ENCODE data around the gene RIMBP2.

The RIMBP2 gene

GRCh38 chr12:130687796-130688778, 28.0 kb downstream of the RIMBP2 start:
- no peak for DNase-seq (ENCODE audit: low read depth, low spot score)
- no peak overlapping the region for H3K27ac ChIP-seq

- H3K27ac ChIP-seq, result no peak overlapping the region
- DNase-seq (ENCODE audit: low read depth, low spot score), result no peak
Observed at GRCh38 chr12:130687190-130687589, 28.9 kb downstream of the RIMBP2 start.

DNA sequence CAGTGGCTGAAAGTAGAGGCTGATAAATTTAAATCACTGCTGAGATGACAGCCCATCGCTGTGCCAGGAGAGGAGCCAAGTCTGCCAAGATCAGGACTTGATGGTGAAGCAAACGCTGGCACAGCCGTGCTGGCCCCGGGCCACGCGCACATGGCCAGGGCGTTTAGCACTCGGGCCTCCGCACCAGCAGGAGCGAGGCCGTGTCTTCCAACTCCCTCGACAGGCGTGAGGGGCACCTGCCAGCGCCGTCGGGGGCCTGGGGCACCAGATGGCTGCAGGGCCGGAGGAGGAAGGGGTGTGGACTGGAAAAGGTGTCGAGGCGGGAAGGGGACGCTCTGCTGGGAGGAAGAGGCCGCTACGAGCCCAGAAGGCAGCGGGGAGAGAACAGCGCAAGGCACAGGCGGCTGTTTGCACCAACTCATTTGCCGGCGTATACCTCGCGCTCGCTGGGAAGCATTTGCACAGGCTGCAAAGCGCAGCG, 29.5 kb downstream of the RIMBP2 start:
- DNase-seq (ENCODE audit: low read depth, low spot score), result no peak
- no peak overlapping the region for H3K27ac ChIP-seq

DNA sequence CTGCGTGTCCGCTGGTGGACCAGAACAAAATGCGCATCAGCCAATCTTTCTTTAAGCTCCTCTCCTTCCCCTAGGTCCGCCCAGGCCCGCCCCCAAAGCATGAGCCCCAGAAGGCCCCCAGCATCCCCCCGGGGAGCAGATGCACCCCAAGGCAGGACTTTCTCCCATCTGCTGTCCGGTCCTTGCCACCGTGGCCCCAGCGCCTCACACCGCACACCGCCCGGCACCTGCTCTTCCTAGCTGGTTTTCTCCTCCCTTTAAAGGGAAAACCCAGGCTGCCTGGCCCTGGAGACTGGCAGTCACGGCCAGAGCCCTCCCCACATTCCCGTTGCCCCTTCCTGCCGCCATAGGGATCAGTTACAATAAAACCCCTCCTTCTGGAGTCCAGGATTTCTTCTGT, 30.2 kb downstream of the RIMBP2 start:
- H3K27ac ChIP-seq, result no peak overlapping the region
- DNase-seq (ENCODE audit: low read depth, low spot score), result no peak

DNA sequence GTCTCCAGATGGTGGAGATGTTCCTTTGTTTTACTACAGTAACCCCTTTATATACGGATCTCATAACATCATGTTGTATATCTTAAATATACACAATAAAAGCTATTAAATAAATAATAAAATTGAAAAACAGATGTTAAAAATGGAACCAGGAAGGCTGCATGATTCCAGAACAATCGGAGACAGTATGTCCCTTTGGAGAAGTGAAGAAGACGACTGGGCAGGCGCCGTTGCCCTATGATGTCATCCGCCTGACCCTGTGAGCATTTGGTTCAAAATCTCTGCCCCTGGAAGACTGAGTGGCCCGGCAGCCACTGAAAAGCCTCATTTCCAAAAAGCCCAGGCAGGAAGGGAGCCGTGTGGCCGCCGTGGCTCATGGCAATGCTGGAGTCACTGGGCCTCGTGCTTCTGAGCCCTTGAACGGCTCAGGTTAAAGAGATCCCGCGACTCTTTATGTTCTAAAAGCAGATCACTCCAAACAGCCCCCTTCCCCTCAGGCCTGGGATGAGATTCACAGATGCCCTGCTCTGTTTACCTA, 30.8 kb downstream of the RIMBP2 start:
- no peak overlapping the region for H3K27ac ChIP-seq
- DNase-seq (ENCODE audit: low read depth, low spot score), result no peak

DNA sequence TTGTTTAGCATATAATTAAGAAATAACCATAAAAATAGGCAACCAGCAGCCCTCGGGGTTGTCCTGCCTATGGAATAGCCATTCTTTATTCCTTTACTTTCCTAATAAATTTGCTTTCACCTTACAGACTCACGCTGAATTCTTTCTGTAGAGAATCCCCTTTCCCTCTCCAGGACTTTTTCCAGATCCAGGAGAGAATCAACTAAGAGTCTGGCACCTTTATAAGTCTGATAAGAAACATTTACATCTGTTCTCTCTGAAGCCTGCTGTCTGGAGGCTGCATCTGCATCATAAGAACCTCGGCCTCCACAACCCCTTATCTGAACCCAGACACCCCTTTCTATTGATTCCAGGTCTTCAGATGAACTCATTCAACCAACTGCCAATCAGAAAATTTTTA, 32.3 kb downstream of the RIMBP2 start:
- no peak for DNase-seq (ENCODE audit: low read depth, low spot score)

DNA sequence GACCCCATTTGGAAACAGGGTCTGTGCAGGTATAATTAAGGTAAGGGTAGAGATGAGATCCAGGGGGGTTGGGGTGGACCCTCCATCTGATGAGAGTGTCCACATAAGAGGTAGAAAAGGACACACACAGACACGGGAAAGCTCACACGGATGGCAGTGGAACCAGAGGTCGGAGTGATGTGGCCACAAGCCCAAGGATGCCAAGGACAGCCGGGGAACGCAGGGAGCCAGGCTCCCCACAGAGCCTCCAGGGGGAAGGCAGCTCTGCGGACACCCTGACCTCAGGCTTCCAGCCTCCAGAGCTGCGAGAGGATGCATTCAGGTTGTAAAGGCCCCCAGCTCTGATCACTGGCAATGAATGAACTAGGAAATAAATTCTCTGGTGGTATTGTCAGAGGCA, 33.0 kb downstream of the RIMBP2 start:
- H3K27ac ChIP-seq, result no peak overlapping the region
- DNase-seq (ENCODE audit: low read depth, low spot score), result no peak

More for the DNA sequence above, 32.3 kb downstream of the RIMBP2 start:
- no peak overlapping the region for H3K27ac ChIP-seq

DNA sequence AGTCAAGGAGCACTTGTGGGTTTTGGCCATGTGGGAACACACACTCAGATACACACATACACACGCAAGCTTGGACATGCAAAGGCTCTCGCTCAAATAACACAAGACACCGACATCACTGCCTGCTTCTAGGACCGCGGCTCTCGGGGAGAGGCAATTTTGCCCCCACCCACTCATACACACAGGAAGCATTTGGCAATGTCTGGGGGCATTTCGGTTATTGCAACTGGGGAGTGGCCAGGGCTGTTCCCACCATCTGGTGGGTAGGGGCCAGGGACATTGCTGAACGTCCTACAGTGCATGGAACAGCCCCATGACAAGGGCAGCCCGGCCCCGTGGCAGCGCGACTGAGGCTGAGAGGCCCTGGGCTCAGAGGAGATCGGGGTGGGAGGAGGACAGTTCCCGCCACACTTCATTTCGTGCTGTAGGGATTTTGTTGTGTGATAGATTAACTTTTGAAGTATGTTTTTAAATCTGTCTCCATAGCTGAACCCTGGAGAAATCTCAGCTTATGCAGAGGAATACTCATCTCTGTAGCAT, 35.6 kb downstream of the RIMBP2 start:
- no peak overlapping the region for H3K27ac ChIP-seq

DNA sequence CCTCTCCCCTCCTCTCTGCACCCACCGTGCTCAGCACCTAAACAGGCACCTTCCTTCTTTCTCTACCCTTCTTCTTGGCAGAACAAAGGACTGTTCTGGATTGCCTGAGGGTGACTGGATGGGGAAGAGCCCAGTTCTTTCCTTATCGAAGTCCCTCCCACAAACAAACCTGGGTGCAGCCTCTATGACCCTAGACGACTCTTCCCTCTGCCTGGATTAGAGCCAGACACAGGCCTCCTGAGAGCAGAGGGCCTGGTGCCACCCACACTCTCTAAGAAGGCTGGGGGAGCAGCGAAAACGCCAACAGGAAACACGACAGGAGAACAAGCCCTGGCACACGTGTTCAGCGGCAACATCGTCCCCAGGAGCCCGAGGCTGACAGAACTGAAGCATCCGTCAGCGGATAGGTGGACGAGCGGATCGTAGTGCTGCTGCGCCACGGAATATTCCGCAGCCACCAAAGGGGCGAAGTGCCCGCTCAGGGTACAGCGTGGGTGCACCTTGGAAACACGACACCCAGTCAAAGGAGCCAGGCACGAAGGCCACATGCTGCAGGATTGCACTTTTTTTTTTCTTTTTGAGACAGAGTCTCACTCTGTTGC, 38.0 kb downstream of the RIMBP2 start:
- no peak for DNase-seq (ENCODE audit: low read depth, low spot score)

More for the DNA sequence above, 35.6 kb downstream of the RIMBP2 start:
- no peak for DNase-seq (ENCODE audit: low read depth, low spot score)

DNA sequence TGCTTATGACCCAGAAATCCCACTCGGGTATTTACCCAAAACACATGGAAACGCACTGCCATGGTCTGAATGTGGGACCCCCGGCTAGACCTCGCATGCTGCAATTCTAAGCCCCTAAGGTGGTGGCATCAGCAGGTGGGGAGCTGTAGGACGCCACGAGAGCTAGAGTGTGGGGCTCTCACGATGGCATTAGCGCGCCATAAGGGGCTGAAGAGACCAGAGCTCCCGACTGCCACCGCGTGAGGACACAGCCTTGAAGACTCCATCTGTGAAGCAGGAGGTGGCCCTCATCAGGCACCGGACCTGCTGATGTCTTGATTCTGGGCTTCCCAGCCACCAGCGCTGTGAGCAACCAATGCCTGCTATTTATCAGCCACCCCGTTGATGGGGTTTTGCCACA, 40.3 kb downstream of the RIMBP2 start:
- no peak for DNase-seq (ENCODE audit: low read depth, low spot score)
- H3K27ac ChIP-seq, result no peak overlapping the region

More for the DNA sequence above, 38.0 kb downstream of the RIMBP2 start:
- H3K27ac ChIP-seq, result no peak overlapping the region

DNA sequence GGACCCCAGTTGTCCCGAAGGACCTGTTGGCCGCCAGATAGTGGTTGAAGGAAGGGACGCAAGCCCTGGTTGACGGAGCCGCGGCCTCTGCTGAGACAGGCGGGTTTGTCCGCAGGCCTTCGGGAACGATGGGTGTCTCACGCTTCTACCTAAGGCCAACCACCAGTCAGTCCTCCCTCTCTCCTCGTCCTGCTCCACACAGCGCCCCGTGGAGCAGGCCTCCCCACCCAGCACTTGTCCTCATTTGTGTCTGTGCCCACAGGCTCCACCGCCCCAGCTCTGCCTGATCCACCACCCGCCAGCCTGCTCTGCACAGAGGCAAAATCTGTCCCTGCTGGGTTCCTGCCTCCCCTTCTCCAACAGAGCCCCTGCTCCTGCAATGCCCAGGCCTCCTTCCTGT, 41.0 kb downstream of the RIMBP2 start:
- no peak for DNase-seq (ENCODE audit: low read depth, low spot score)

GRCh38 chr12:130674676-130675075, 41.4 kb downstream of the RIMBP2 start:
- no peak overlapping the region for H3K27ac ChIP-seq
- no peak for DNase-seq (ENCODE audit: low read depth, low spot score)

More for the DNA sequence above, 41.0 kb downstream of the RIMBP2 start:
- H3K27ac ChIP-seq, result no peak overlapping the region

GRCh38 chr12:130673036-130673705, 42.9 kb downstream of the RIMBP2 start:
- no peak overlapping the region for H3K27ac ChIP-seq
- no peak for DNase-seq (ENCODE audit: low read depth, low spot score)

- no peak for DNase-seq (ENCODE audit: low read depth, low spot score)
- H3K27ac ChIP-seq, result no peak overlapping the region
Observed at GRCh38 chr12:130672089-130672820, 43.8 kb downstream of the RIMBP2 start.

- no peak for DNase-seq (ENCODE audit: low read depth, low spot score)
- no peak overlapping the region for H3K27ac ChIP-seq
Observed at GRCh38 chr12:130671556-130671955, 44.5 kb downstream of the RIMBP2 start.

DNA sequence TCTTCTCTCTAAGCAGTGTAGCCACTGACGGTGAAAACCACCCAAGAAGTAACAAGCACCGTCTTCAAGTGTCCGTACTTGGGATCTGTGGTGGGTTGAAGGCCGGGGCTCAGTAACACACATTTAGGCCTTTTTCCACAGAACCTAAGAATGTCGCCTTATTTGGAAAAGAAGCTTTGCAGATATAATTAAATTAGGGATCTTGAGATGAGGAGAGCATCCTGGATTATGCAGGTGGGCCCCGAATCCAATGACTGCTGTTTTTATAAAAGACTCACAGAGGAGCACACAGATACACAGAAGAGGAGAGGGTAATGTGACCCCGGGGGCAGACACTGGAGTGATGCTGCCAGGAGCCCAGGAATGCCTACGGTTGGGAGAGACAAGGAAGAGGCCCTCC, 46.3 kb downstream of the RIMBP2 start:
- no peak overlapping the region for H3K27ac ChIP-seq
- DNase-seq (ENCODE audit: low read depth, low spot score), result no peak

- no peak overlapping the region for H3K27ac ChIP-seq
- no peak for DNase-seq (ENCODE audit: low read depth, low spot score)
Observed at GRCh38 chr12:130669205-130669557, 46.9 kb downstream of the RIMBP2 start.

DNA sequence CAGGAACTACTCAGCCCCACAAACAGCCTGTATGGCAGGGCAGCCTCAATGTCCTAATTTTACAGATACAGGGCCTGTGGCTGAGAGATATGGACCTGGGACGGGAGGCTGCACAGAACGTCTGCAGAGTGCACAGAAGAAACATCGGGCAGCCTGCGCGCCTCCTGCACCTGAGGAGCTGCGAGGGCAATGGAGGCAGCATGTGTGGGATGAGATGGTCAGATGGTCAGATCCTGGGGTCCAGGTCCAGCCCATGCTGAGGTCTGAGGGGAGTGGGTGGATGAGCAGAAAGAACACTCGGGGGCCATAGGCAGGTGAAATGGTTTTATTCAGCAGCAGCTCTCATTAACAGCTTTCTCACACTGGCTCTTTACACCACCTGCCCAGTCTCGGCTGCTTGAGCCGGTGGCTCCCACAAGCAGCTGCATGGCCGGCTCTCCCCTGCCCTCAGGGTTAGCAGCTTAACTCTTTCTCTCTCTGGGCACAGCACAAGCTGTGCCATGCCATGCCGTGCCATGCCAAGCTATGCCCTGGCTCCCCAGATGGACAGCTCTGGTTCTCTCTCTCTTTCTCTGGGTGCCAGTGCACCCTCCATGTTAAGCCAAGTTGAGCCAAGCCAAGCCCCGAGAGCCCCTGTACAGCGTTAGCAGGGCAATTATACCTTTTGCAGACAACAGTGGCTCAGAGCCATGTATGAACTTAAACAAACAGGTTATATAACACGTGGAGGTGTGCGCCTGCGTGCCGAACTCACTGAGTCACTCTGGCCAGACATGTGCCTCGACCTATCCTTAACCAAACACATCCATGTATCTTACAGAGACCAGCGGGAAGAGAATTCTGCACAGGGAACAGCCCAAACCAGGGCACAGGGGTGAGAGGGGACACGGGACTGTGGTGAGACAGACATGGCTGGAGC, 47.6 kb downstream of the RIMBP2 start:
- no peak overlapping the region for H3K27ac ChIP-seq
- DNase-seq (ENCODE audit: low read depth, low spot score), result no peak

Data from epithelial cell of prostate (primary cell).